GM18505 (cell line): ENCODE data around the gene AIFM1.

Source experiments
- ATAC-seq: cut with Tn5 transposase; IDR thresholded peaks from one replicate; pipeline ENCODE4 v1.9.1; 2021; ENCODE audit not compliant: unreplicated experiment
- POLR2A ChIP-seq: IDR thresholded peaks from 4 replicates; pipeline ENCODE4 v1.6.1; 2011; ENCODE audit warnings: borderline replicate concordance; ENCODE audit not compliant: insufficient read depth, insufficient read length; ENCODE audit errors: extremely low read depth

AIFM1 gene

GRCh38 chrX:130165703-130166502 is at the start of gene AIFM1:
Gene AIFM1 (minus strand): TSS chrX:130165841. CDS start chrX:130165656, 185 bp downstream.
- peak; percentile 88 for TF ChIP-seq POLR2A
- ATAC-seq, result peak; percentile 84

- TF ChIP-seq POLR2A, result no peak
- ATAC-seq, result no peak
Observed at GRCh38 chrX:130213376-130213775, 47.7 kb upstream of the AIFM1 start.

GRCh38 chrX:130212371-130212770 is 46.7 kb upstream of the AIFM1 start:
- no peak for TF ChIP-seq POLR2A
- ATAC-seq, result no peak

GRCh38 chrX:130211415-130212186 is 46.0 kb upstream of the AIFM1 start:
- no peak for TF ChIP-seq POLR2A
- ATAC-seq, result no peak

- no peak for ATAC-seq
Observed at GRCh38 chrX:130204647-130205046, 39.0 kb upstream of the AIFM1 start.

GRCh38 chrX:130197464-130197863 is 31.8 kb upstream of the AIFM1 start:
- TF ChIP-seq POLR2A, result no peak
- no peak for ATAC-seq

More at GRCh38 chrX:130204647-130205046, 39.0 kb upstream of the AIFM1 start:
- no peak for TF ChIP-seq POLR2A

- TF ChIP-seq POLR2A, result no peak
- ATAC-seq, result no peak
Observed at GRCh38 chrX:130196466-130196865, 30.8 kb upstream of the AIFM1 start.

- ATAC-seq, result no peak
Observed at GRCh38 chrX:130190801-130191200, 25.2 kb upstream of the AIFM1 start.

GRCh38 chrX:130186651-130187050 is 21.0 kb upstream of the AIFM1 start:
- ATAC-seq, result no peak
- no peak for TF ChIP-seq POLR2A

More at GRCh38 chrX:130190801-130191200, 25.2 kb upstream of the AIFM1 start:
- TF ChIP-seq POLR2A, result no peak

- ATAC-seq, result no peak
- TF ChIP-seq POLR2A, result no peak
Observed at GRCh38 chrX:130184857-130185256, 19.2 kb upstream of the AIFM1 start.

- ATAC-seq, result no peak
- TF ChIP-seq POLR2A, result no peak
Observed at GRCh38 chrX:130184168-130184567, 18.5 kb upstream of the AIFM1 start.

- no peak for ATAC-seq
- no peak for TF ChIP-seq POLR2A
Observed at GRCh38 chrX:130179579-130180215, 14.1 kb upstream of the AIFM1 start.

GRCh38 chrX:130179170-130179569 is 13.5 kb upstream of the AIFM1 start:
- ATAC-seq, result no peak
- TF ChIP-seq POLR2A, result no peak
